Gastrocnemius medialis (tissue), 4 donors: Measurements from ENCODE around the gene HES2. TPM values are rescaled to one million over a fixed set of nuclear protein-coding genes. Genes with fewer than 3 reads are reported as not detected.

ENCODE experiments used
- ATAC-seq, 2 donors: fragments of 150-250 bp; one replicate each; pipeline ENCODE4 v1.9.1; 2016
- DNase-seq, 2 donors: peaks; one replicate each; pipeline ENCODE4 v3.0.0-alpha.2; 2019
- H3K27ac ChIP-seq, 4 donors: fragments of 200-600 bp; sonication (generic); 1 replicate in 1 of 4; 2 replicates in 3 of 4; pipeline ENCODE4 v1.5.1; 2016 to 2018; ENCODE audit warnings: mild to moderate bottlenecking in 2 of 4, moderate library complexity in 1 of 4
- H3K27me3 ChIP-seq, 3 donors: fragments of 200-600 bp; sonication (generic) in 2 of 3; 1 replicate in 1 of 3; 2 replicates in 2 of 3; pipeline versions ENCODE4 v1.5.1 to v1.6.0; 2016 to 2019; ENCODE audit warnings: mild to moderate bottlenecking in 1 of 3, moderate library complexity in 1 of 3
- H3K36me3 ChIP-seq, 2 donors: fragments of 200-600 bp; sonication (generic) in 1 of 2; one replicate each; pipeline ENCODE4 v1.5.1; 2017 to 2018
- H3K4me1 ChIP-seq, 2 donors: fragments of 200-600 bp; sonication (generic) in 1 of 2; one replicate each; pipeline ENCODE4 v1.5.1; 2016 to 2017; ENCODE audit warnings: mild to moderate bottlenecking in 2 of 2
- H3K4me3 ChIP-seq, 4 donors: fragments of 200-600 bp; sonication (generic) in 3 of 4; 1 replicate in 1 of 4; 2 replicates in 3 of 4; pipeline ENCODE4 v1.5.1; 2016 to 2019; ENCODE audit warnings: mild to moderate bottlenecking in 2 of 4
- H3K9me3 ChIP-seq, 3 donors: fragments of 200-600 bp; sonication (generic) in 2 of 3; 1 replicate in 1 of 3; 2 replicates in 2 of 3; pipeline ENCODE4 v1.5.1; 2016 to 2019
- CTCF ChIP-seq, 5 experiments: fragments of 450-650 bp in 3 of 5; fragments of 200-600 bp in 2 of 5; sonication (generic) in 2 of 5; IDR thresholded peaks in 4 of 5; conservative IDR thresholded peaks in 1 of 5; 1 replicate in 4 of 5; 2 replicates in 1 of 5; pipeline ENCODE4 v1.5.1; 2016 to 2019; ENCODE audit warnings: antibody characterized with exemption in 5 of 5, mild to moderate bottlenecking in 3 of 5, moderate library complexity in 3 of 5
- POLR2A ChIP-seq, 2 donors: fragments of 450-650 bp; IDR thresholded peaks; one replicate each; pipeline ENCODE4 v1.6.1; 2017; ENCODE audit warnings: antibody characterized with exemption in 2 of 2, mild to moderate bottlenecking in 2 of 2, moderate library complexity in 2 of 2
- in situ Hi-C, 4 donors: fragments of 200-750 bp; cut with MboI; loops; one replicate each; pipeline versions ENCODE4 v1.15.0 to v1.8.0; 2017; ENCODE audit warnings: low sequenced_read_pairs in 4 of 4
- intact Hi-C: fragments of 100-400 bp; cut with DNase I; formaldehyde crosslinking; loops from one replicate; pipeline ENCODE4 v1.15.1; 2023; ENCODE audit warnings: low total_unique reads
- total RNA-seq, 4 donors: library from RNA; depleted of rRNA; stranded (reverse); fragments of >200 nt; gene quantifications; one replicate each; pipeline versions ENCODE4 v1.1.0 to v1.2.3, GENCODE V29; 2016

The HES2 gene
- total RNA-seq, 4 donors from 2014 or later: 0.24 TPM; not detected in 3

DNA sequence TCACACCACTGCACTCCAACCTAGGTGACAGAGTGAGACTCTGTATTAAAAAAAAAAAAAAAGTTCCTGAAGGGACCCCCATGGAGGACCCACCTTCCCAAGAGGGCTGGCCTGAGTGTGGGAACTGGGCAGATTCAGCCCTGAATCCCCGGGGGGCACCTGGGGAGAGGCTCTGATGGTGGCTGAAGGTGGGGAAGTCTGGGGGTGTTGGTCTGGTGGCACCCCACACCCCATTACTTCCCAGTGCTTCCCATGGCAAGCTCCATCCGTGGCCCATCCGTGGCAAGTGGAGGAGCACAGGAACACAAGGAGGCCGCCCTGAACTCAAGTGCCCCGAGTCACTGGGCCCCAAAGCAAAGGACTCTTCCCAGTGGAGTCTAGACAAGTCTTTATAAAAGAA lies 47.0 kb upstream of the HES2 start:
- H3K4me1 ChIP-seq: no peaks in the 10 kb centered on the region
- no peaks in the 10 kb centered on the region for H3K9me3 ChIP-seq
- no peak for DNase-seq
- H3K36me3 ChIP-seq: no peaks in the 10 kb centered on the region
- intact Hi-C loops (no loop called here), in situ Hi-C loops (no loop called here)
- H3K4me3 ChIP-seq: no peak overlapping the region
- no peak for ATAC-seq
- TF ChIP-seq CTCF (IDR thresholded peaks at IDR 0.05 in 4 of 5, conservative IDR thresholded peaks at IDR 0.05 in 1 of 5) (no peak), POLR2A (IDR thresholded peaks at IDR 0.05) (no peak)
- H3K27ac ChIP-seq: no peak overlapping the region
- peaks cover 4 to 10% (median 9%) of the 10 kb centered on the region in 3 donors for H3K27me3 ChIP-seq

DNA sequence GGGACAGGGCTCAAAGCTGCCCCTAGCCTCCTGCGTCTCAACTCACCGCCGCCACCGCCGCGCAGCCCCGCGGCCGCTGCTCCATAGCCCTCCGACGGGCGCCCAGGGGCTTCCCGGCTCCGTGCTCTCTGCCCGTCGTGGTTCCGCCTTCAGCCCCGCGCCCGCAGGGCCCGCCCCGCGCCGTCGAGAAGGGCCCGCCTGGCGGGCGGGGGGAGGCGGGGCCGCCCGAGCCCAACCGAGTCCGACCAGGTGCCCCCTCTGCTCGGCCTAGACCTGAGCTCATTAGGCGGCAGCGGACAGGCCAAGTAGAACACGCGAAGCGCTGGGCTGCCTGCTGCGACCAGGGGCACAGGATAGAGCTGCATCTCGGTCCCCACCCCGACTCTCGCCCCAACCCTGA lies 46.3 kb upstream of the HES2 start, which contains the start of gene TNFRSF25:
TNFRSF25 (minus strand) TSS at position 151 of the 400 bp plus-strand sequence; CDS start at position 85, 66 bp downstream.
- intact Hi-C loops (no loop called here), in situ Hi-C loops (no loop called here)
- H3K27me3 ChIP-seq: peaks cover 9 to 10% (median 9%) of the 10 kb centered on the region in 3 donors
- no peaks in the 10 kb centered on the region for H3K36me3 ChIP-seq
- H3K9me3 ChIP-seq: no peaks in the 10 kb centered on the region
- DNase-seq: no peak
- no peak for ATAC-seq
- TF ChIP-seq CTCF (IDR thresholded peaks at IDR 0.05 in 4 of 5, conservative IDR thresholded peaks at IDR 0.05 in 1 of 5): no peak
- no peak for TF ChIP-seq POLR2A (IDR thresholded peaks at IDR 0.05)
- H3K4me3 ChIP-seq: no peak within 1 kb of the TSS
- no peaks in the 10 kb centered on the region for H3K4me1 ChIP-seq
- H3K27ac ChIP-seq: no peak within 1 kb of the TSS

DNA sequence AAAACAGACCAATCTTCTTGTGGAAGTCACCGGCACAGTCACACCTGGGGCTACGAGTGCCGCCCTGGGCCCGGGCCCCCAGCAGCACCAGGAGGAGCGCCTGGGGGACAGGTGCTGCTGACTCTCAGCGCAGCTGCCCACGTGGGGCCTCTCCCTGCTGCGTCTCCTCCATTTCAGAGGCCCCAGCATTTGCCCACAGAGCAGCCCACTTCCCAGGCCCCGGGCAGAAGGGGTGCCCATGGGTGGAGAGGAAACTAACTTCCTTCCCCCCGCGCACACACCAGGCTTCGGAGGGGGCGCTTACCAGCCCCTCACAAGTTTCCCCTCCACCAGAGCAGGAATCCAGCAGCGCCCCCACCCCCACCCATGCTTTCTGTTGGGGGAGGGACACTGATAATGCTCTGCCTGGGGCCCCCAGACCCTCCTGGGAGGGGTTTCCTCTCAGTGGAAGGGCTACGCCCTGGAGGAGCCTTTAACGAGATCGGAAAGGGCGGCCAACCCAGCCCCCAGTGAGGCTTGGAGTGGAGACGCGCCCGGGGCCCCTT lies 45.8 kb upstream of the HES2 start:
- H3K27ac ChIP-seq: no peak overlapping the region
- H3K27me3 ChIP-seq: peaks cover 13 to 14% (median 14%) of the 10 kb centered on the region in 3 donors
- ATAC-seq (no peak), DNase-seq (no peak)
- in situ Hi-C loops: no loop called here
- no peaks in the 10 kb centered on the region for H3K9me3 ChIP-seq
- intact Hi-C loops: no loop called here
- no peak for TF ChIP-seq POLR2A (IDR thresholded peaks at IDR 0.05)
- no peak for TF ChIP-seq CTCF (IDR thresholded peaks at IDR 0.05 in 4 of 5, conservative IDR thresholded peaks at IDR 0.05 in 1 of 5)
- no peaks in the 10 kb centered on the region for H3K36me3 ChIP-seq
- H3K4me1 ChIP-seq: no peaks in the 10 kb centered on the region
- no peak overlapping the region for H3K4me3 ChIP-seq

DNA sequence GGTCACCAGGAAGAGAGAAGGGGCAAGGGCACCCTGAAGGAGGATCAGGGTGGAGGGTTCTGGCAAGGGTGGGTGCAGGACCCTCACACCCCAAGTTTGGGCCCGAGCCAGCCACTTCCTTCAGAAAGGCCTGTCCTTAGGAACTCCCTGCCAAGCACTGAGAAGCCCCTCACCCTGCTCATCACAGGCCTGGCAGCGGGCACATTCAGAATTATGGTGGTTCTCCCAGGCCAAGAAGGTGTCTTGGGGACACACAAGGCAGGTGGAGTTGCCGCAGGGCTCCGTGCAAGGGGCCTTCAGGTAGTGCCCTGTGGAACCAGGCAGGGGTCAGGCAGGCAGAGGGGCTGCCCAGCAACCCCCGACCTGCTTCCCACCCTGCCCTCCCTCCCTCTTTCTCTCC lies 45.2 kb upstream of the HES2 start:
- intact Hi-C loops (no loop called here), in situ Hi-C loops (no loop called here)
- ATAC-seq: no peak
- no peak overlapping the region for H3K4me3 ChIP-seq
- no peak overlapping the region for H3K27ac ChIP-seq
- no peaks in the 10 kb centered on the region for H3K4me1 ChIP-seq
- DNase-seq: no peak
- TF ChIP-seq POLR2A (IDR thresholded peaks at IDR 0.05): no peak
- no peak for TF ChIP-seq CTCF (IDR thresholded peaks at IDR 0.05 in 4 of 5, conservative IDR thresholded peaks at IDR 0.05 in 1 of 5)
- no peaks in the 10 kb centered on the region for H3K36me3 ChIP-seq
- peaks cover 19 to 21% (median 20%) of the 10 kb centered on the region in 3 donors for H3K27me3 ChIP-seq
- no peaks in the 10 kb centered on the region for H3K9me3 ChIP-seq

DNA sequence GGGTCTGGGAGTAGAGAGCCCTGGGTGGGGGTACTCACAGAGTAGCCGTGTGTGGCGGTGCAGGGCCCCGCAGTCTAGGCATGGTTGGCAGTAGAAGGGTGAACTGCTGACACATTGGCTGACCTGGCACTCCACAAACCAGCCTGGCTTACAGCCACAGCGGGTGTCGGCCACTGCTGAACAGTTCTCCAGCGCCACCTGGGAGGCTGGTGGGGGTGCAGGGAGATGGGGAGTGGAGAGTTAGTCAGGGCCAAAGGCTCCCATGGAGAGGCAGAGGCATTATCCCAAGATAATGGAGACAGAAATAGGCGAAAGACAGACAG lies 44.8 kb upstream of the HES2 start:
- no peak overlapping the region for H3K27ac ChIP-seq
- intact Hi-C loops: no loop called here
- in situ Hi-C loops: no loop called here
- DNase-seq: no peak
- no peaks in the 10 kb centered on the region for H3K4me1 ChIP-seq
- H3K4me3 ChIP-seq: no peak overlapping the region
- H3K36me3 ChIP-seq: no peaks in the 10 kb centered on the region
- H3K9me3 ChIP-seq: no peaks in the 10 kb centered on the region
- no peak for ATAC-seq
- H3K27me3 ChIP-seq: peaks cover 23 to 25% (median 24%) of the 10 kb centered on the region in 3 donors
- no peak for TF ChIP-seq POLR2A (IDR thresholded peaks at IDR 0.05)
- no peak for TF ChIP-seq CTCF (IDR thresholded peaks at IDR 0.05 in 4 of 5, conservative IDR thresholded peaks at IDR 0.05 in 1 of 5)
